Measurements from ENCODE around the gene ABCA2.
A peak's percentile ranks its signal among the peaks of the same experiment; 100 is the strongest.

The ABCA2 gene

GRCh38 chr9:137070201-137070905 is 42.3 kb upstream of the ABCA2 start, which contains the start of gene SAPCD2:
TSS of gene SAPCD2 (minus strand) at chr9:137070557. CDS start at chr9:137070460, 97 bp downstream.
- no peaks in the 10 kb centered on the region for H3K27me3 ChIP-seq
- H3K4me1 ChIP-seq = peaks cover 62% of the 10 kb centered on the region
- H3K9me3 ChIP-seq = no peaks in the 10 kb centered on the region
- TF ChIP-seq Cebpa-rat (IDR thresholded peaks at IDR 0.05) = no peak
- peak within 1 kb of the TSS; percentile 100 for H3K4me2 ChIP-seq
- H3K9ac ChIP-seq = peak within 1 kb of the TSS; percentile 79
- peaks cover 48% of the 10 kb centered on the region for H4K20me1 ChIP-seq
- peaks cover 18% of the 10 kb centered on the region for H3K36me3 ChIP-seq
- peak within 1 kb of the TSS; percentile 82 for H3K4me3 ChIP-seq
- H3K27ac ChIP-seq = peak within 1 kb of the TSS; percentile 86

- H3K4me3 ChIP-seq = peak overlapping the region; percentile 82
- TF ChIP-seq Cebpa-rat (IDR thresholded peaks at IDR 0.05) = no peak
- peaks cover 26% of the 10 kb centered on the region for H3K36me3 ChIP-seq
- peaks cover 55% of the 10 kb centered on the region for H3K4me1 ChIP-seq
- no peaks in the 10 kb centered on the region for H3K9me3 ChIP-seq
- peak overlapping the region; percentile 100 for H3K4me2 ChIP-seq
- H3K27me3 ChIP-seq = no peaks in the 10 kb centered on the region
- H3K27ac ChIP-seq = peak overlapping the region; percentile 86
- peaks cover 56% of the 10 kb centered on the region for H4K20me1 ChIP-seq
- H3K9ac ChIP-seq = peak overlapping the region; percentile 79
Observed at GRCh38 chr9:137069508-137070091, 41.6 kb upstream of the ABCA2 start.

GRCh38 chr9:137068539-137069507 is 40.8 kb upstream of the ABCA2 start:
- Histone ChIP-seq H4K20me1 (peaks cover 63% of the 10 kb centered on the region), H3K4me2 (peak overlapping the region; percentile 100), H3K27me3 (no peaks in the 10 kb centered on the region), H3K4me1 (peaks cover 47% of the 10 kb centered on the region), H3K9me3 (no peaks in the 10 kb centered on the region), H3K36me3 (peaks cover 33% of the 10 kb centered on the region), H3K9ac (peak overlapping the region; percentile 79), H3K4me3 (peak overlapping the region; percentile 82), H3K27ac (peak overlapping the region; percentile 86)
- TF ChIP-seq Cebpa-rat (IDR thresholded peaks at IDR 0.05) = no peak

GRCh38 chr9:137067860-137068538 is 40.0 kb upstream of the ABCA2 start:
- Histone ChIP-seq H4K20me1 (peaks cover 72% of the 10 kb centered on the region), H3K4me3 (peak overlapping the region; percentile 82)

GRCh38 chr9:137066096-137066861 is 38.2 kb upstream of the ABCA2 start:
- no peak for TF ChIP-seq Cebpa-rat (IDR thresholded peaks at IDR 0.05)
- H3K4me2 ChIP-seq = no peak overlapping the region
- H3K4me1 ChIP-seq = peaks cover 40% of the 10 kb centered on the region
- no peak overlapping the region for H3K9ac ChIP-seq
- H4K20me1 ChIP-seq = peaks cover 72% of the 10 kb centered on the region
- no peak overlapping the region for H3K4me3 ChIP-seq
- H3K9me3 ChIP-seq = no peaks in the 10 kb centered on the region
- peaks cover 45% of the 10 kb centered on the region for H3K36me3 ChIP-seq
- H3K27ac ChIP-seq = no peak overlapping the region
- no peaks in the 10 kb centered on the region for H3K27me3 ChIP-seq

More at GRCh38 chr9:137067860-137068538, 40.0 kb upstream of the ABCA2 start:
- no peak for TF ChIP-seq Cebpa-rat (IDR thresholded peaks at IDR 0.05)
- Histone ChIP-seq H3K9ac (peak overlapping the region; percentile 79), H3K27me3 (no peaks in the 10 kb centered on the region), H3K27ac (peak overlapping the region; percentile 86; the same call in 1 of the 2 replicates), H3K36me3 (peaks cover 42% of the 10 kb centered on the region), H3K9me3 (no peaks in the 10 kb centered on the region), H3K4me1 (peaks cover 40% of the 10 kb centered on the region), H3K4me2 (peak overlapping the region; percentile 100)

GRCh38 chr9:137065336-137065967 is 37.4 kb upstream of the ABCA2 start:
- Histone ChIP-seq H3K36me3 (peaks cover 45% of the 10 kb centered on the region), H4K20me1 (peaks cover 72% of the 10 kb centered on the region)
- TF ChIP-seq Cebpa-rat (IDR thresholded peaks at IDR 0.05) = no peak

GRCh38 chr9:137064880-137065164 is 36.8 kb upstream of the ABCA2 start:
- Histone ChIP-seq H4K20me1 (peaks cover 68% of the 10 kb centered on the region), H3K36me3 (peaks cover 45% of the 10 kb centered on the region), H3K9ac (no peak overlapping the region), H3K4me2 (no peak overlapping the region), H3K27me3 (no peaks in the 10 kb centered on the region), H3K27ac (no peak overlapping the region), H3K4me3 (no peak overlapping the region), H3K9me3 (no peaks in the 10 kb centered on the region), H3K4me1 (peaks cover 33% of the 10 kb centered on the region)
- TF ChIP-seq Cebpa-rat (IDR thresholded peaks at IDR 0.05) = no peak

More at GRCh38 chr9:137065336-137065967, 37.4 kb upstream of the ABCA2 start:
- Histone ChIP-seq H3K4me2 (no peak overlapping the region), H3K4me3 (no peak overlapping the region), H3K27me3 (no peaks in the 10 kb centered on the region), H3K9ac (no peak overlapping the region), H3K27ac (no peak overlapping the region), H3K9me3 (no peaks in the 10 kb centered on the region), H3K4me1 (peaks cover 33% of the 10 kb centered on the region)

- no peak for TF ChIP-seq Cebpa-rat (IDR thresholded peaks at IDR 0.05)
Observed at GRCh38 chr9:137064027-137064879, 36.2 kb upstream of the ABCA2 start.

More at GRCh38 chr9:137064027-137064879, 36.2 kb upstream of the ABCA2 start:
- peaks cover 45% of the 10 kb centered on the region for H3K36me3 ChIP-seq
- no peak overlapping the region for H3K27ac ChIP-seq
- H3K4me3 ChIP-seq = no peak overlapping the region
- no peak overlapping the region for H3K4me2 ChIP-seq
- H3K9me3 ChIP-seq = no peaks in the 10 kb centered on the region
- H3K27me3 ChIP-seq = no peaks in the 10 kb centered on the region
- H3K9ac ChIP-seq = no peak overlapping the region
- H3K4me1 ChIP-seq = peaks cover 28% of the 10 kb centered on the region
- H4K20me1 ChIP-seq = peaks cover 63% of the 10 kb centered on the region
